ENCODE results near the gene ARSK. TPM values are rescaled to one million over a fixed set of nuclear protein-coding genes. Genes with fewer than 3 reads are reported as not detected.

The ARSK gene
- total RNA-seq, 5 donors from 2014 or later (not counting 1 experiment from before 2014, with no cell fraction given): 4.2 to 6.9 (median 6.2) TPM

- DNase-seq (no peak), ATAC-seq (replicated peaks in 1 of 4) (no peak)
- Mint-ChIP-seq H3K4me1 (peaks cover 3 to 14% (median 8%) of the 10 kb centered on the region in 3 donors), H3K36me3 (peaks cover 27% of the 10 kb centered on the region), H3K4me3 (no peak overlapping the region), H3K27ac (no peak overlapping the region), H3K9me3 (peaks cover 10 to 14% (median 10%) of the 10 kb centered on the region in 3 donors), H3K27me3 (no peaks in the 10 kb centered on the region)
- Histone ChIP-seq H3K27me3 (replicated peaks in 1 of 2; ENCODE audit: control insufficient read depth in 2 of 2, extremely low read depth in 1 of 2, insufficient read depth in 2 of 2, low read length in 1 of 2) (no peaks in the 10 kb centered on the region), H3K36me3 (ENCODE audit: control insufficient read depth in 2 of 2, extremely low read depth in 1 of 2, insufficient read depth in 1 of 2, low read length in 1 of 2) (no peaks in the 10 kb centered on the region), H3K4me1 (ENCODE audit: control insufficient read depth in 1 of 2, extremely low read depth in 1 of 2, insufficient read depth in 2 of 2, low read length in 2 of 2) (no peaks in the 10 kb centered on the region), H3K9me3 (no peaks in the 10 kb centered on the region), H3K4me3 (ENCODE audit: control insufficient read depth in 1 of 2, extremely low read depth in 1 of 2, low read length in 1 of 2) (no peak overlapping the region), H3K27ac (ENCODE audit: low read length) (no peak overlapping the region)
- POLR2A ChIA-PET: interaction anchor here (0.6 to 0.7 kb wide), 5 partner anchors 8 to 1215 kb away, joined by 3 to 8 read pairs (median 4); no protein-coding TSS in a partner anchor
- no CpG with 5 or more reads among the region's 7 CpGs for WGBS (ENCODE audit: insufficient coverage)
- CTCF ChIA-PET: interaction anchor here (0.6 kb wide), 3 partner anchors 12 to 1558 kb away, joined by 4 to 6 read pairs (median 4); no protein-coding TSS in a partner anchor
Measured at GRCh38 chr5:95610546-95610945, 55.6 kb downstream of the ARSK start.

- Histone ChIP-seq H3K27ac (ENCODE audit: low read length) (no peak overlapping the region), H3K27me3 (replicated peaks in 1 of 2; ENCODE audit: control insufficient read depth in 2 of 2, extremely low read depth in 1 of 2, insufficient read depth in 2 of 2, low read length in 1 of 2) (no peaks in the 10 kb centered on the region), H3K36me3 (ENCODE audit: control insufficient read depth in 2 of 2, extremely low read depth in 1 of 2, insufficient read depth in 1 of 2, low read length in 1 of 2) (no peaks in the 10 kb centered on the region), H3K4me3 (ENCODE audit: control insufficient read depth in 1 of 2, extremely low read depth in 1 of 2, low read length in 1 of 2) (no peak overlapping the region), H3K9me3 (no peaks in the 10 kb centered on the region), H3K4me1 (ENCODE audit: control insufficient read depth in 1 of 2, extremely low read depth in 1 of 2, insufficient read depth in 2 of 2, low read length in 2 of 2) (no peaks in the 10 kb centered on the region)
- Mint-ChIP-seq H3K4me3 (no peak overlapping the region), H3K4me1 (peaks cover 8 to 15% (median 13%) of the 10 kb centered on the region in 3 donors), H3K9me3 (peaks cover 10 to 14% (median 10%) of the 10 kb centered on the region in 3 donors), H3K27ac (no peak overlapping the region), H3K27me3 (no peaks in the 10 kb centered on the region), H3K36me3 (peaks cover 27% of the 10 kb centered on the region)
- CTCF ChIA-PET: interaction anchor here in 1 of 2 donors (1.0 kb wide), 1 partner anchor 35 kb away, joined by 3 read pairs; the partner anchor contains the start of gene RFESD
- DNase-seq: no peak
- POLR2A ChIA-PET: interaction anchor here in 1 of 2 donors (0.7 kb wide), 1 partner anchor 11 kb away, joined by 5 read pairs; no protein-coding TSS in a partner anchor
- no peak for ATAC-seq (replicated peaks in 1 of 4)
- WGBS (ENCODE audit: insufficient coverage): no CpG with 5 or more reads among the region's 3 CpGs
Measured at GRCh38 chr5:95611396-95611795, 56.5 kb downstream of the ARSK start.

- H3K4me3 ChIP-seq (ENCODE audit: control insufficient read depth in 1 of 2, extremely low read depth in 1 of 2, low read length in 1 of 2): no peak overlapping the region
- ChIA-PET POLR2A (interaction anchor here in 1 of 2 donors (0.5 kb wide), 1 partner anchor 62 kb away, joined by 3 read pairs; no protein-coding TSS in a partner anchor), CTCF (no interaction called here)
- Mint-ChIP-seq H3K27ac (no peak overlapping the region), H3K4me1 (peaks cover 20 to 31% (median 29%) of the 10 kb centered on the region in 3 donors), H3K36me3 (peaks cover 22% of the 10 kb centered on the region), H3K9me3 (peaks cover 6 to 14% (median 10%) of the 10 kb centered on the region in 3 donors), H3K4me3 (no peak overlapping the region), H3K27me3 (no peaks in the 10 kb centered on the region)
- ATAC-seq (replicated peaks in 1 of 4) (no peak), DNase-seq (no peak)
- H3K4me1 ChIP-seq (ENCODE audit: control insufficient read depth in 1 of 2, extremely low read depth in 1 of 2, insufficient read depth in 2 of 2, low read length in 2 of 2): peaks cover 0 to 1% of the 10 kb centered on the region in 2 experiments
- no peak overlapping the region for H3K27ac ChIP-seq (ENCODE audit: low read length)
- no CpG with 5 or more reads among the region's 1 CpG for WGBS (ENCODE audit: insufficient coverage)
- H3K36me3 ChIP-seq (ENCODE audit: control insufficient read depth in 2 of 2, extremely low read depth in 1 of 2, insufficient read depth in 1 of 2, low read length in 1 of 2): no peaks in the 10 kb centered on the region
- H3K9me3 ChIP-seq: no peaks in the 10 kb centered on the region
- no peaks in the 10 kb centered on the region for H3K27me3 ChIP-seq (replicated peaks in 1 of 2; ENCODE audit: control insufficient read depth in 2 of 2, extremely low read depth in 1 of 2, insufficient read depth in 2 of 2, low read length in 1 of 2)
Measured at GRCh38 chr5:95613514-95613913, 58.6 kb downstream of the ARSK start.

- Mint-ChIP-seq H3K27ac (no peak overlapping the region), H3K4me1 (peaks cover 36 to 45% (median 45%) of the 10 kb centered on the region in 3 donors), H3K9me3 (peaks cover 6 to 14% (median 10%) of the 10 kb centered on the region in 3 donors), H3K4me3 (no peak overlapping the region), H3K27me3 (no peaks in the 10 kb centered on the region), H3K36me3 (peaks cover 22% of the 10 kb centered on the region)
- Histone ChIP-seq H3K9me3 (no peaks in the 10 kb centered on the region), H3K4me1 (ENCODE audit: control insufficient read depth in 1 of 2, extremely low read depth in 1 of 2, insufficient read depth in 2 of 2, low read length in 2 of 2) (peaks cover 14 to 15% of the 10 kb centered on the region in 2 experiments), H3K36me3 (ENCODE audit: control insufficient read depth in 2 of 2, extremely low read depth in 1 of 2, insufficient read depth in 1 of 2, low read length in 1 of 2) (no peaks in the 10 kb centered on the region), H3K27me3 (replicated peaks in 1 of 2; ENCODE audit: control insufficient read depth in 2 of 2, extremely low read depth in 1 of 2, insufficient read depth in 2 of 2, low read length in 1 of 2) (peaks cover 0 to 5% of the 10 kb centered on the region in 2 experiments), H3K27ac (ENCODE audit: low read length) (no peak overlapping the region), H3K4me3 (ENCODE audit: control insufficient read depth in 1 of 2, extremely low read depth in 1 of 2, low read length in 1 of 2) (no peak overlapping the region)
- ATAC-seq (replicated peaks in 1 of 4) (no peak), DNase-seq (no peak)
- no CpG with 5 or more reads among the region's 1 CpG for WGBS (ENCODE audit: insufficient coverage)
- POLR2A ChIA-PET: no interaction called here
- CTCF ChIA-PET: interaction anchor here in 1 of 2 donors (0.6 kb wide), 1 partner anchor 189 kb away, joined by 3 read pairs; no protein-coding TSS in a partner anchor
Measured at GRCh38 chr5:95615164-95615467, 60.2 kb downstream of the ARSK start.

- no peak overlapping the region for H3K4me3 ChIP-seq (ENCODE audit: control insufficient read depth in 1 of 2, extremely low read depth in 1 of 2, low read length in 1 of 2)
- no peak overlapping the region for H3K4me3 Mint-ChIP-seq
- peaks cover 6 to 14% (median 10%) of the 10 kb centered on the region in 3 donors for H3K9me3 Mint-ChIP-seq
- no peak overlapping the region for H3K27ac Mint-ChIP-seq
- POLR2A ChIA-PET: interaction anchor here in 1 of 2 donors (0.5 to 0.6 kb wide), 2 partner anchors 118 to 1600 kb away, joined by 3 to 7 read pairs; no protein-coding TSS in a partner anchor
- WGBS (ENCODE audit: insufficient coverage): 100% methylated on average over 2 of the region's 5 CpGs
- no peaks in the 10 kb centered on the region for H3K9me3 ChIP-seq
- H3K27ac ChIP-seq (ENCODE audit: low read length): no peak overlapping the region
- ATAC-seq (replicated peaks in 1 of 4) (no peak), DNase-seq (no peak)
- no peaks in the 10 kb centered on the region for H3K36me3 ChIP-seq (ENCODE audit: control insufficient read depth in 2 of 2, extremely low read depth in 1 of 2, insufficient read depth in 1 of 2, low read length in 1 of 2)
- no peaks in the 10 kb centered on the region for H3K27me3 Mint-ChIP-seq
- peaks cover 22% of the 10 kb centered on the region for H3K36me3 Mint-ChIP-seq
- H3K4me1 ChIP-seq (ENCODE audit: control insufficient read depth in 1 of 2, extremely low read depth in 1 of 2, insufficient read depth in 2 of 2, low read length in 2 of 2): peaks cover 22 to 23% of the 10 kb centered on the region in 2 experiments
- H3K27me3 ChIP-seq (replicated peaks in 1 of 2; ENCODE audit: control insufficient read depth in 2 of 2, extremely low read depth in 1 of 2, insufficient read depth in 2 of 2, low read length in 1 of 2): peaks cover 0 to 5% of the 10 kb centered on the region in 2 experiments
- CTCF ChIA-PET: interaction anchor here in 1 of 2 donors (0.6 kb wide), 1 partner anchor 341 kb away, joined by 3 read pairs; no protein-coding TSS in a partner anchor
- peaks cover 43 to 52% (median 52%) of the 10 kb centered on the region in 3 donors for H3K4me1 Mint-ChIP-seq
Measured at GRCh38 chr5:95617057-95617456, 62.2 kb downstream of the ARSK start.

GRCh38 chr5:95619096-95619495 lies 64.2 kb downstream of the ARSK start:
- H3K27me3 Mint-ChIP-seq: no peaks in the 10 kb centered on the region
- Histone ChIP-seq H3K4me3 (ENCODE audit: control insufficient read depth in 1 of 2, extremely low read depth in 1 of 2, low read length in 1 of 2) (peak overlapping the region in 1 of 2 donors; percentile 75), H3K9me3 (no peaks in the 10 kb centered on the region), H3K27me3 (replicated peaks in 1 of 2; ENCODE audit: control insufficient read depth in 2 of 2, extremely low read depth in 1 of 2, insufficient read depth in 2 of 2, low read length in 1 of 2) (peaks cover 0 to 5% of the 10 kb centered on the region in 2 experiments), H3K27ac (ENCODE audit: low read length) (no peak overlapping the region), H3K4me1 (ENCODE audit: control insufficient read depth in 1 of 2, extremely low read depth in 1 of 2, insufficient read depth in 2 of 2, low read length in 2 of 2) (peaks cover 38 to 41% of the 10 kb centered on the region in 2 experiments), H3K36me3 (ENCODE audit: control insufficient read depth in 2 of 2, extremely low read depth in 1 of 2, insufficient read depth in 1 of 2, low read length in 1 of 2) (no peaks in the 10 kb centered on the region)
- H3K36me3 Mint-ChIP-seq: peaks cover 5% of the 10 kb centered on the region
- H3K27ac Mint-ChIP-seq: peak overlapping the region; percentile 14 to 91
- peaks cover 62 to 73% (median 71%) of the 10 kb centered on the region in 3 donors for H3K4me1 Mint-ChIP-seq
- POLR2A ChIA-PET: no interaction called here
- DNase-seq (no peak), ATAC-seq (replicated peaks in 1 of 4) (no peak)
- CTCF ChIA-PET: no interaction called here
- H3K4me3 Mint-ChIP-seq: peak overlapping the region; percentile 84 to 89 (median 85)
- H3K9me3 Mint-ChIP-seq: no peaks in the 10 kb centered on the region
- WGBS (ENCODE audit: insufficient coverage): no CpG with 5 or more reads among the region's 4 CpGs

Measured in T-cell (primary cell).